Mesenteric fat pad (tissue), 1 donor: Measurements from ENCODE around the gene LRRC4C. TPM values are rescaled to one million over a fixed set of nuclear protein-coding genes. Genes with fewer than 3 reads are reported as not detected.
"Not testable (repeated sequence)": the region's sequence is repeated elsewhere in the genome, so short reads cannot be mapped to it uniquely, and the experiment has no call there.

ENCODE experiments used
- DNase-seq: peaks from one replicate; pipeline ENCODE4 v3.0.0-alpha.2; 2020; ENCODE audit warnings: low spot score
- total RNA-seq: library from RNA; stranded (reverse); fragmentation: NEBNext Ultra II Directional; extraction: Animal tissue kit (Norgen Biotek cat#: 25700); gene quantifications from one replicate; pipeline ENCODE4 v1.2.1, GENCODE V29; 2021
- donor health status: DM: yes; HTN: yes; CAD: no.

The LRRC4C gene
- total RNA-seq, 1 donor from 2014 or later = 1.5 TPM

- no peak for DNase-seq
These were observed 1272.2 kb downstream of the LRRC4C start for GRCh38 chr11:40187295-40187694.

- no peak for DNase-seq
These were observed 1272.8 kb downstream of the LRRC4C start for GRCh38 chr11:40186437-40187263.

- no peak for DNase-seq
These were observed 1273.7 kb downstream of the LRRC4C start for GRCh38 chr11:40185793-40186192.

GRCh38 chr11:40183073-40184064 lies 1276.1 kb downstream of the LRRC4C start:
- no peak for DNase-seq

GRCh38 chr11:40179541-40179940 lies 1279.9 kb downstream of the LRRC4C start:
- no peak for DNase-seq

- DNase-seq = no peak
These were observed 1281.0 kb downstream of the LRRC4C start for GRCh38 chr11:40178470-40178869.

- no peak for DNase-seq
These were observed 1283.5 kb downstream of the LRRC4C start for GRCh38 chr11:40175980-40176379.

- DNase-seq = no peak
These were observed 1289.4 kb downstream of the LRRC4C start for GRCh38 chr11:40170078-40170477.

- no peak for DNase-seq
These were observed 1291.0 kb downstream of the LRRC4C start for GRCh38 chr11:40168414-40168813.

GRCh38 chr11:40167805-40168204 lies 1291.6 kb downstream of the LRRC4C start:
- not testable (repeated sequence) for DNase-seq

GRCh38 chr11:40166892-40167291 lies 1292.6 kb downstream of the LRRC4C start:
- DNase-seq = no peak

GRCh38 chr11:40162901-40163883 lies 1296.3 kb downstream of the LRRC4C start:
- DNase-seq = no peak

GRCh38 chr11:40161854-40162410 lies 1297.5 kb downstream of the LRRC4C start:
- no peak for DNase-seq

- DNase-seq = no peak
These were observed 1299.0 kb downstream of the LRRC4C start for GRCh38 chr11:40160418-40160817.

- DNase-seq = no peak
These were observed 1309.7 kb downstream of the LRRC4C start for GRCh38 chr11:40149721-40150120.

GRCh38 chr11:40140560-40140959 lies 1318.9 kb downstream of the LRRC4C start:
- no peak for DNase-seq

GRCh38 chr11:40139536-40139935 lies 1319.9 kb downstream of the LRRC4C start:
- DNase-seq = no peak

GRCh38 chr11:40139066-40139465 lies 1320.4 kb downstream of the LRRC4C start:
- no peak for DNase-seq

- no peak for DNase-seq
These were observed 1324.5 kb downstream of the LRRC4C start for GRCh38 chr11:40134820-40135570.

- no peak for DNase-seq
These were observed 1326.0 kb downstream of the LRRC4C start for GRCh38 chr11:40133498-40133897.
